Measurements from ENCODE around the gene C5orf15.
A peak's percentile ranks its signal among the peaks of the same experiment; 100 is the strongest.
"Not testable (repeated sequence)": the region's sequence is repeated elsewhere in the genome, so short reads cannot be mapped to it uniquely, and the experiment has no call there.

The C5orf15 gene

DNA sequence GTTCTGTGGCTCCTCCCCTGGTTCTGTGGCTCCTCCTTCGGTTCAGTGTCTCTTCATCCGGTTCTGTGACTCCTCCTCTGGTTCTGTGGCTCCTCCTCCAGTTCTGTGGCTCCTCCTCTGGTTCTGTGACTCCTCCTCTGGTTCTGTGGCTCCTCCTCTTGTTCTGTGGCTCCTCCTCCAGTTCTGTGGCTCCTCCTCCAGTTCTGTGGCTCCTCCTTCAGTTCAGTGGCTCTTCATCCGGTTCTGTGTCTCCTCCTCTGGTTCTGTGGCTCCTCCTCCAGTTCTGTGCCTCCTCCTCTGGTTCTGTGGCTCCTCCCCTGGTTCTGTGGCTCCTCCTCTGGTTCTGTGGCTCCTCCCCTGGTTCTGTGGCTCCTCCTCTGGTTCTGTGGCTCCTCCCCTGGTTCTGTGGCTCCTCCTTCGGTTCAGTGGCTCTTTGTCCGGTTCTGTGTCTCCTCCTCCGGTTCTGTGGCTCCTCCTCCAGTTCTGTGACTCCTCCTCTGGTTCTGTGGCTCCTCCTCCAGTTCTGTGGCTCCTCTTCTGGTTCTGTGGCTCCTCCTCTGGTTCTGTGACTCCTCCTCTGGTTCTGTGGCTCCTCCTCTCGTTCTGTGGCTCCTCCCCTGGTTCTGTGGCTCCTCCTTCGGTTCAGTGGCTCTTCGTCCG lies 32.3 kb downstream of the C5orf15 start:
- not testable (repeated sequence) for DNase-seq

GRCh38 chr5:133935667-133935940 lies 32.8 kb downstream of the C5orf15 start:
- DNase-seq, result no peak

- peak; percentile 40 for DNase-seq
These were observed 33.4 kb downstream of the C5orf15 start for GRCh38 chr5:133934822-133935666.

DNA sequence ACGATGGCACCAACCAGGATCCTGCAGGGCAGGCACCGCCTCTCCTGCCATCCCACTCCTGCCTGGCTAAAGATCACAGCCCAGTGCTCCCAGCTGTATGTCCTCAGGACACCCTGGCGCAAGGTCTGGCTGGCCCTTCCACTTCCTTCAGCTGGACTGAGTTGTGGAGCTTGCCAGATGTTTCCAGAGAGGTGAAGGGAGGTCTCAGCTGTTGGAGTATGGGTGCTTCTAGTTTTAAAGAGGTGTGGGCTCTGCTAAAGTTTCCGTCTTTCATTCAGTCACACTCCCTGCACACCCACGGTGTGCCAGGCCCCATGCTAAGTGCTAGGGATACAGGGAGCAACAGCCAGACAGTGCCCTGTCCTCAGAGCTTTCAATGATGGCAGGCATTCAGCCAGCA lies 34.1 kb downstream of the C5orf15 start:
- no peak for DNase-seq

DNA sequence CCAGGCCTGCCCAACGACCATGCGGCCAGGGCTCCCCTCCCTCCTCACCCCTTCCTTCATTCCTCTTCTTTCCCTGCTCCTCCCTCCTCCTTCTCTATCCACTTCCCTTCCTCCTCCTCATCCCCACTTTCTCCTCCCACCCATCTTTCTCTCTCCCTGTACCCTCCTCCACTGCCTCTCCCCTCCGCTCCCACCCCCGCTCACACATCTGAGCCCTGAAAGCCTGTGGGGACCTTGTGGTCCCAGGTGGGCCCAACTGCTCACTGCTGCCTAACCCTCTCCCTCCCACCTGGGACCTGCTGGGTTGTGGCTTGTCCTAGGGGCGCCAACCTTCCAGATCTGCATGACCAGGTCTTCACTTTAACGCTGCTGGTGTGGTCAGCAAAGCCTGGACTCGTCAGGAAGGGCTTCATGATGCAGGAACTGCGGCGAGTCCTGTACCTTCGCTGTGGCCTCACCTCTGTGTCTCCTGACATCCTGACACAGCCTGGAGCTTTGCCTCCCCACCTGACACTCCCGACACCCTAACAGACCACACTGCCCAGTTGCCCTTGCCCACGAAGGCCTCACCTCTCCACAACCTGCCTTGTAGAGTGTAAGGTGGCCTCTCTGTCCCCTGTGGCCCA lies 34.6 kb downstream of the C5orf15 start:
- DNase-seq, result no peak

- no peak for DNase-seq
These were observed 35.3 kb downstream of the C5orf15 start for GRCh38 chr5:133933169-133933509.

- no peak for DNase-seq
These were observed 35.8 kb downstream of the C5orf15 start for GRCh38 chr5:133932441-133933168.

- no peak for DNase-seq
These were observed 36.9 kb downstream of the C5orf15 start for GRCh38 chr5:133931546-133931945.

DNA sequence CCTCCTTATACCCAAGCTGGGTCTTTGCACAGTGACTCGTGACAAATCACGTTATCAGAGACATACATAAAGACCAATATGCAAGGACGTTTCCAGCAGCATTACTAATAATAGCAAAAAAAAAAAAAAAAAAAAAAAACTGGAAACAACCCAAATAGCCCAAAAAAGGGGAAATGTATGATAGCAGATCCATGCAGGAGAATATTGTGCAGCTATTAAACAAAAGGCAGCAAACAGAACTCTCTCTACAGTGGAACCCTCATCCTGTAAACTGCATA lies 37.7 kb downstream of the C5orf15 start:
- no peak for DNase-seq

DNA sequence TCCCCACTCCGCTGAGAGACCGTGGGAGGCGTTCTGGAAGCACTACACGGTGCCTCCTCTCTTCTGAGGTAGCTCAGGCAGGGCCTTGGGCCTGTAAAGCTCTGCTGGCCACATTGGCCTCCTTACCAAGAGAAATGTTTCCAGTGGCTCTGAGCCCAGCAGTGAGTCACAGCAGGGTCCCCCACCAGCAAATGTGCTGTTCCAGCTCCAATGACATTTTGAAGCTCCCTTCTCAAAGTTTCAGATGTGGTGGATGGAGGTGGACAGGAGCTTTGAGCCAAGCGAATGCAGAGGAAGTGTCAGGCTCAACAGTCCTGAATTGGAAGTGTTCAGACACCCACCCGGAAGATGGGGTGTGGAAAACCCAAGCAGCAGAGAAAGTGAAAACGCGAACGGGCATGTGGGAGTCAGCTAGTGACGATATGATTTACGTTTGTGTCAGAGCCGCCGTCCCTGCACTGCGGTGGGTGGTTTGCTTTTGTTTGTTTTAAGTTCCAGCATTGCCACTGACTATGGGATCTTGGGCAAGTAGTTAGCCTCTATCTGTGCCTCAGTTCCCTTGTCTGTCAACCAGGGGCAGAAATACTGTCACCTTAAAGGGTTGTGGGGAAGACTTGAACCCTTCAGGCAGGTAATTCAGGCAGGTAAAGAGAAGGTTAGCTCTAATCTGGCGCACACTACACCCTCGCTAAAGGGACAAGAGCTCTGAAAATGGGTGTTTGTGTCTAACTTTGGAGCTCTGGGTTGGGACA lies 38.2 kb downstream of the C5orf15 start:
- no peak for DNase-seq

- DNase-seq, result no peak
These were observed 39.6 kb downstream of the C5orf15 start for GRCh38 chr5:133928587-133929393.

- DNase-seq, result no peak
These were observed 40.9 kb downstream of the C5orf15 start for GRCh38 chr5:133927300-133928180.

GRCh38 chr5:133926489-133927299 lies 41.7 kb downstream of the C5orf15 start:
- no peak for DNase-seq

- no peak for DNase-seq
These were observed 42.4 kb downstream of the C5orf15 start for GRCh38 chr5:133925866-133926488.

- DNase-seq, result no peak
These were observed 43.2 kb downstream of the C5orf15 start for GRCh38 chr5:133925269-133925668.

DNA sequence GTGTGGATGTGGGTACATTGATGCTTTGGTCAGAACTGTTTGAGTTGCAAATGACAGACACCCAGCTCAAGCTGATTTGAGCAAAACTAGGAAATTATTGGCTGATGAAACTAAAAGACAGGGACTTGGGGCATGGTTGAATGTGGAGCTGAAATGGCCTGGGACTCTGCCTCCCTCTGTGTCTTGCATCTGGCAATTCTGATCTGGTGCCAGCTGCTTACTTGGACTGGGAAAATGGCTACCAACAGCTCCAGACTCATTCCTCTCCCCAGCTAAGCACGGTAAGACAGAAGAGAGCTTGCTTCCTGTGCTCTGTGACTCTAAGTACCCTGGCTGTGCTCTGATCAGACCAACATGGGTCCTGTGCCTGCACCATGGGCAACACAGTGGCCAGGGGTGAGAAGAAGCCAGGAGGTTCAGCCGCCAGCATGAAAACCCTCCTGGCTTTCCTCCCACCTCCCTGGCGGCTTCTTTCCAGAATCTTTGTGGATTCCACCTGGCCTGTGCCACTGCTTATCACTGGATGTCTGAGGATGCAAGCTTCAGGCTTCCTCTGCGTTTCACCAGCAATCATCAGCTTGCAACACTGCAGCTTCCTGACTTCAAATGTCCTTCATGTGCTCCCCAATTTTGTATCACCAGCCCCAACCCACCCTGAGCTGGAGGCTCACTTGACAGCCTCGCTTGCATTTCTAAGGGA lies 44.1 kb downstream of the C5orf15 start:
- DNase-seq, result peak; percentile 59

DNA sequence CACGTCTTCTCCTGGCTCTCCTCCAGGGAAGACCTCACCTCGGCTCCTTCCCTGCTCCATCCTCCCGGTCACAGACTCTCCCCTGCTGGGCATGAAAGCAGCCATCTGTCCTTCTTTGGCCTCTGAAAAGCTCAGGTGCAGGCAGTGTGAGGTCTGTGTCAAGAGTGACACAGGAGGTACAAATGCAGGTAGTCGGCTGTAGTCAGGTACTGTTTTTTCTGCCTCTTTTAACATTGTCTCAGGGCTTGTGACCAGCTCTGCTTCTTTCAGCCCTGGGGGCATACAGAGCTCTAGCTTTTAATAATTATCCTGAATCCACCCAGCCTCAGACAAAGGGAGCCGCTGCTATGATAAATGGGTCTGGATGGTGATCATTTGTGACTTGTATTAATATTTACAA lies 46.4 kb downstream of the C5orf15 start:
- DNase-seq, result peak; percentile 8

GRCh38 chr5:133921069-133921468 lies 47.4 kb downstream of the C5orf15 start:
- no peak for DNase-seq

Data from NCI-H510A treated with DMSO at 0.1 percent for 48 hours (cell line).